ENCODE results near the gene SPTLC1. TPM values are rescaled to one million over a fixed set of nuclear protein-coding genes. Genes with fewer than 3 reads are reported as not detected.

Gene SPTLC1
- total and polyA plus RNA-seq, 2 of the 13 experiments (the other 11 are each of a cell fraction or from before 2014, with no cell fraction given) = 56.2 to 72.5 TPM

DNA sequence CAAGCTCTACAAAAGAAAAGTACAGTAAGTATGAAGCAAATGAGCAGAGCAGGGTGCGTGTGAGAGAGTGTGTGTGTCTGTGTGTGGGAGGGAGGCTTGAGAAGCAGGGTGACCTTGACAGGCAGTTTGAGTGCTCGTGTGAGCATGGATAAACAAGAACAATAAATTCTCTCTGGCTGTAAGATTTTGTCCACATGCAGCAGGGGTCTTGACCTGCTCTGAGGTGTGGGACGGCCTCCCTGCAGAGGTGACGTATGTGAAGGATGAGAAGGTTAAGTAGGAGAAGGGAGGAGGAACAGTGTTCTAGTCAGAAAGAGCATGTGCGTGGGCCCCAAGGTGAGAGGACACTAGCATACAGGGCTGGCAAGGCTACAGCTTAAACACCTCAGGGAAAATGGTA lies 49.0 kb downstream of the SPTLC1 start:
- Histone ChIP-seq H3K4me3 (replicated peaks in 1 of 3; ENCODE audit: insufficient read depth in 1 of 3, low read depth in 2 of 3, low read length in 3 of 3) (no peak overlapping the region), H3K4me2 (ENCODE audit: low read depth, low read length) (no peak overlapping the region), H3K79me2 (ENCODE audit: insufficient read depth, low read length) (peaks cover 4% of the 10 kb centered on the region), H3K27ac (ENCODE audit: extremely low read length, insufficient read depth, low read length) (no peak overlapping the region), H3K9me3 (ENCODE audit: low read length) (peaks cover 14% of the 10 kb centered on the region), H2AFZ (ENCODE audit: low read length) (no peak overlapping the region), H3K4me1 (ENCODE audit: insufficient read depth, low read length) (peaks cover 10% of the 10 kb centered on the region), H4K20me1 (ENCODE audit: insufficient read depth, low read length) (no peaks in the 10 kb centered on the region), H3K27me3 (ENCODE audit: control insufficient read depth in 1 of 2, insufficient read depth in 2 of 2, low read length in 2 of 2) (no peaks in the 10 kb centered on the region), H3K36me3 (replicated peaks in 1 of 2; ENCODE audit: control insufficient read depth in 1 of 2, insufficient read depth in 2 of 2, low read length in 2 of 2) (peaks cover 16 to 40% of the 10 kb centered on the region in 2 experiments; a peak in 4 of 5 replicates), H3K9ac (ENCODE audit: insufficient read depth, low read depth, low read length) (no peak overlapping the region)
- BruUV-seq (replicated peaks) = no TSS peak
- in situ Hi-C loops (cut with HindIII; ENCODE audit: extremely low pct_ligation_motif_present, low pct_unique_long_range_greater_than_20kb) (no loop called here), intact Hi-C loops (cut with micrococcal nuclease; ENCODE audit: unreplicated experiment) (no loop called here)
- WGBS (ENCODE audit: low lambda C conversion rate) = 94% methylated on average over 5 of the region's 5 CpGs
- no peak for DNase-seq (ENCODE audit: low spot score)
- FAIRE-seq = no peak
- CTCF ChIA-PET (ENCODE audit: low intra/inter-chr PET ratio, low total read pairs) = no interaction called here
- POLR2A ChIA-PET = no interaction called here
- ATAC-seq = no peak
- TF ChIP-seq CBX2 (IDR thresholded peaks at IDR 0.05; ENCODE audit: low read depth, low read length) = no peak
- TF ChIP-seq CBX2 (CRISPR knock-in tag; IDR thresholded peaks at IDR 0.05; ENCODE audit: low read depth) = no peak
- TF ChIP-seq PAX8 (CRISPR knock-in tag; IDR thresholded peaks at IDR 0.05; ENCODE audit: borderline replicate concordance) = no peak
- TF ChIP-seq EEA1 (CRISPR knock-in tag; IDR thresholded peaks at IDR 0.05; ENCODE audit: borderline replicate concordance) = no peak
- TF ChIP-seq U2AF2 (IDR thresholded peaks at IDR 0.05; ENCODE audit: low read depth, low read length) = no peak
- TF ChIP-seq, protein P1, sequence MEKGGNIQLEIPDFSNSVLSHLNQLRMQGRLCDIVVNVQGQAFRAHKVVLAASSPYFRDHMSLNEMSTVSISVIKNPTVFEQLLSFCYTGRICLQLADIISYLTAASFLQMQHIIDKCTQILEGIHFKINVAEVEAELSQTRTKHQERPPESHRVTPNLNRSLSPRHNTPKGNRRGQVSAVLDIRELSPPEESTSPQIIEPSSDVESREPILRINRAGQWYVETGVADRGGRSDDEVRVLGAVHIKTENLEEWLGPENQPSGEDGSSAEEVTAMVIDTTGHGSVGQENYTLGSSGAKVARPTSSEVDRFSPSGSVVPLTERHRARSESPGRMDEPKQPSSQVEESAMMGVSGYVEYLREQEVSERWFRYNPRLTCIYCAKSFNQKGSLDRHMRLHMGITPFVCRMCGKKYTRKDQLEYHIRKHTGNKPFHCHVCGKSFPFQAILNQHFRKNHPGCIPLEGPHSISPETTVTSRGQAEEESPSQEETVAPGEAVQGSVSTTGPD (CRISPR knock-in tag; IDR thresholded peaks at IDR 0.05) = no peak
- no peak for TF ChIP-seq ZNF20 (CRISPR knock-in tag; IDR thresholded peaks at IDR 0.05)
- TF ChIP-seq RBM22 (optimal IDR thresholded peaks at IDR 0.05; ENCODE audit: low read length) = no peak
- no peak for TF ChIP-seq THYN1 (CRISPR knock-in tag; IDR thresholded peaks at IDR 0.05; ENCODE audit: borderline replicate concordance, low read depth)
- no peak for TF ChIP-seq HNF4G (IDR thresholded peaks at IDR 0.05; ENCODE audit: borderline replicate concordance, low read depth, low read length)
- TF ChIP-seq HNF4G (CRISPR knock-in tag; IDR thresholded peaks at IDR 0.05; ENCODE audit: borderline replicate concordance, low read depth) = no peak
- no peak for TF ChIP-seq ZNF772 (CRISPR knock-in tag; IDR thresholded peaks at IDR 0.05)
- TF ChIP-seq SP2 (CRISPR knock-in tag; IDR thresholded peaks at IDR 0.05) = no peak
- TF ChIP-seq ZNF343 (CRISPR knock-in tag; IDR thresholded peaks at IDR 0.05) = no peak
- TF ChIP-seq, protein P2, sequence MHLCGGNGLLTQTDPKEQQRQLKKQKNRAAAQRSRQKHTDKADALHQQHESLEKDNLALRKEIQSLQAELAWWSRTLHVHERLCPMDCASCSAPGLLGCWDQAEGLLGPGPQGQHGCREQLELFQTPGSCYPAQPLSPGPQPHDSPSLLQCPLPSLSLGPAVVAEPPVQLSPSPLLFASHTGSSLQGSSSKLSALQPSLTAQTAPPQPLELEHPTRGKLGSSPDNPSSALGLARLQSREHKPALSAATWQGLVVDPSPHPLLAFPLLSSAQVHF (CRISPR knock-in tag; IDR thresholded peaks at IDR 0.05) = no peak
- no peak for TF ChIP-seq ZNF274 (CRISPR knock-in tag; IDR thresholded peaks at IDR 0.05)
